Panc1 (cell line): ENCODE measurements around the gene ZMAT3. TPM values are rescaled to one million over a fixed set of nuclear protein-coding genes. Genes with fewer than 3 reads are reported as not detected.
"Not testable (repeated sequence)": the region's sequence is repeated elsewhere in the genome, so short reads cannot be mapped to it uniquely, and the experiment has no call there.

Source experiments
- ATAC-seq: fragments of 200-7000 bp; cut with Tn5 transposase; 2 replicates; pipeline ENCODE4 v1.9.1; 2020; ENCODE audit warnings: mild to moderate bottlenecking, moderate library complexity
- BruUV-seq: library from RNA; stranded (reverse); fragments of 400-500 nt; replicated peaks from 2 replicates; lab custom pipeline; 2021; lab: Mats Ljungman, UMichigan
- CTCF ChIA-PET: fragments of 300-600 bp; sonication (Branson Sonifier 250); formaldehyde crosslinking; loops from one replicate; lab custom pipeline; 2022; ENCODE audit warnings: antibody characterized with exemption; lab: Charles Lee
- POLR2A ChIA-PET: fragments of 300-600 bp; sonication (Branson Sonifier 250); formaldehyde crosslinking; loops from one replicate; lab custom pipeline; 2022; ENCODE audit warnings: antibody characterized with exemption; lab: Charles Lee
- DNase-seq: peaks from one replicate; pipeline ENCODE4 v3.0.0-alpha.2; 2010; ENCODE audit warnings: low read depth, low spot score
- H3K27ac ChIP-seq: 2 replicates; pipeline ENCODE4 v1.5.1; 2011; ENCODE audit warnings: mild to moderate bottlenecking, low read length, inconsistent platforms
- H3K27me3 ChIP-seq: fragments of 200-500 bp; sonication (Bioruptor generic); 2 replicates; pipeline ENCODE4 v1.6.0; 2014; ENCODE audit warnings: low read length, inconsistent platforms; ENCODE audit not compliant: control insufficient read depth, insufficient read depth
- H3K36me3 ChIP-seq: fragments of 200-500 bp; sonication (Bioruptor generic); 2 replicates; pipeline ENCODE4 v1.5.1; 2014; ENCODE audit warnings: inconsistent platforms, mild to moderate bottlenecking, low read length, moderate library complexity; ENCODE audit not compliant: control insufficient read depth, insufficient read depth
- H3K4me1 ChIP-seq: 2 replicates; pipeline ENCODE4 v1.5.1; 2011; ENCODE audit warnings: inconsistent platforms, mild to moderate bottlenecking, low read length, moderate library complexity; ENCODE audit not compliant: control insufficient read depth, insufficient read depth
- H3K4me3 ChIP-seq, 2 experiments: 2 replicates each; pipeline ENCODE4 v1.5.1; 2011 to 2012; ENCODE audit warnings: low read depth in 2 of 2, low read length in 2 of 2, mild to moderate bottlenecking in 2 of 2, inconsistent platforms in 1 of 2, moderate library complexity in 1 of 2
- H3K9me3 ChIP-seq: fragments of 200-500 bp; sonication (Bioruptor generic); 2 replicates; pipeline ENCODE4 v1.5.1; 2014; ENCODE audit warnings: low read depth, mild to moderate bottlenecking, inconsistent platforms, low read length, moderate library complexity; ENCODE audit not compliant: control insufficient read depth, insufficient read depth
- POLR2AphosphoS5 ChIP-seq: IDR thresholded peaks from 2 replicates; pipeline ENCODE4 v1.6.1; 2012; ENCODE audit warnings: mild to moderate bottlenecking, low read depth, low read length, moderate library complexity
- REST ChIP-seq, 2 experiments: IDR thresholded peaks; 2 replicates each; pipeline ENCODE4 v1.6.1; 2011 to 2012; ENCODE audit warnings: low read depth in 2 of 2, control low read depth in 1 of 2, low read length in 1 of 2, mild to moderate bottlenecking in 1 of 2, moderate library complexity in 1 of 2; ENCODE audit not compliant: insufficient read depth in 1 of 2
- SIN3A ChIP-seq: IDR thresholded peaks from 2 replicates; pipeline ENCODE4 v1.6.1; 2012; ENCODE audit warnings: low read depth, mild to moderate bottlenecking, low read length, moderate library complexity, borderline replicate concordance; ENCODE audit not compliant: insufficient read depth
- TCF7L2 ChIP-seq: IDR thresholded peaks from 2 replicates; pipeline ENCODE4 v1.6.1; 2011; ENCODE audit warnings: mild to moderate bottlenecking, low read depth, low read length, inconsistent platforms
- in situ Hi-C: cut with HindIII; loops from 2 replicates; pipeline ENCODE4 v1.10.0; 2016; ENCODE audit warnings: low sequenced_read_pairs, low pct_unique_long_range_greater_than_20kb
- intact Hi-C: fragments of 100-400 bp; cut with micrococcal nuclease; formaldehyde crosslinking; loops from one replicate; pipeline ENCODE4 v1.10.0; 2022; ENCODE audit not compliant: unreplicated experiment
- total RNA-seq: library from RNA; stranded (reverse); gene quantifications from one replicate; pipeline ENCODE4 v1.2.1, GENCODE V29; 2021; ENCODE audit not compliant: unreplicated experiment
- TF ChIP-seq, protein P1 (sequence below): fragments of 450-650 bp; IDR thresholded peaks from 2 replicates; pipeline ENCODE4 v1.5.1; 2017; ENCODE audit warnings: mild to moderate bottlenecking

Gene ZMAT3
- total RNA-seq, 1 experiment from 2014 or later = 14.6 TPM

- H3K27me3 ChIP-seq, POLR2A ChIA-PET, intact Hi-C loops, CTCF ChIA-PET, H3K9me3 ChIP-seq, ATAC-seq, DNase-seq, H3K27ac ChIP-seq, H3K4me3 ChIP-seq, H3K36me3 ChIP-seq, in situ Hi-C loops, BruUV-seq, H3K4me1 ChIP-seq: not testable (repeated sequence)
Measured at GRCh38 chr3:179115444-179115843, 43.8 kb upstream of the ZMAT3 start.

GRCh38 chr3:179113903-179114302 is 42.3 kb upstream of the ZMAT3 start:
- no peaks in the 10 kb centered on the region for H3K36me3 ChIP-seq
- H3K4me3 ChIP-seq = no peak overlapping the region
- no peak overlapping the region for H3K27ac ChIP-seq
- ChIA-PET CTCF (no interaction called here), POLR2A (no interaction called here)
- DNase-seq (no peak), ATAC-seq (no peak)
- in situ Hi-C loops (no loop called here), intact Hi-C loops (no loop called here)
- H3K27me3 ChIP-seq = peaks cover 6% of the 10 kb centered on the region; the same call in 1 of the 2 replicates
- no peaks in the 10 kb centered on the region for H3K9me3 ChIP-seq
- BruUV-seq = no TSS peak
- no peaks in the 10 kb centered on the region for H3K4me1 ChIP-seq
- TF ChIP-seq POLR2AphosphoS5 = no peak
- TF ChIP-seq TCF7L2 = no peak
- no peak for TF ChIP-seq SIN3A
- TF ChIP-seq REST (IDR thresholded peaks at IDR 0.05; ENCODE audit: insufficient read depth in 1 of 2, low read depth in 2 of 2, low read length in 1 of 2) = no peak
- TF ChIP-seq, protein P1, sequence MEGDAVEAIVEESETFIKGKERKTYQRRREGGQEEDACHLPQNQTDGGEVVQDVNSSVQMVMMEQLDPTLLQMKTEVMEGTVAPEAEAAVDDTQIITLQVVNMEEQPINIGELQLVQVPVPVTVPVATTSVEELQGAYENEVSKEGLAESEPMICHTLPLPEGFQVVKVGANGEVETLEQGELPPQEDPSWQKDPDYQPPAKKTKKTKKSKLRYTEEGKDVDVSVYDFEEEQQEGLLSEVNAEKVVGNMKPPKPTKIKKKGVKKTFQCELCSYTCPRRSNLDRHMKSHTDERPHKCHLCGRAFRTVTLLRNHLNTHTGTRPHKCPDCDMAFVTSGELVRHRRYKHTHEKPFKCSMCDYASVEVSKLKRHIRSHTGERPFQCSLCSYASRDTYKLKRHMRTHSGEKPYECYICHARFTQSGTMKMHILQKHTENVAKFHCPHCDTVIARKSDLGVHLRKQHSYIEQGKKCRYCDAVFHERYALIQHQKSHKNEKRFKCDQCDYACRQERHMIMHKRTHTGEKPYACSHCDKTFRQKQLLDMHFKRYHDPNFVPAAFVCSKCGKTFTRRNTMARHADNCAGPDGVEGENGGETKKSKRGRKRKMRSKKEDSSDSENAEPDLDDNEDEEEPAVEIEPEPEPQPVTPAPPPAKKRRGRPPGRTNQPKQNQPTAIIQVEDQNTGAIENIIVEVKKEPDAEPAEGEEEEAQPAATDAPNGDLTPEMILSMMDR = no peak

GRCh38 chr3:179108086-179108485 is 36.5 kb upstream of the ZMAT3 start:
- Histone ChIP-seq H3K27ac (no peak overlapping the region), H3K36me3 (no peaks in the 10 kb centered on the region), H3K4me3 (no peak overlapping the region), H3K27me3 (peaks cover 6% of the 10 kb centered on the region; the same call in 1 of the 2 replicates), H3K4me1 (no peaks in the 10 kb centered on the region), H3K9me3 (no peaks in the 10 kb centered on the region)
- intact Hi-C loops (loop anchor here (10.0 kb wide), 1 partner anchor 93 kb away; no protein-coding TSS in a partner anchor), in situ Hi-C loops (no loop called here)
- TF ChIP-seq REST (IDR thresholded peaks at IDR 0.05; ENCODE audit: insufficient read depth in 1 of 2, low read depth in 2 of 2, low read length in 1 of 2) (no peak), TCF7L2 (no peak), POLR2AphosphoS5 (no peak), SIN3A (no peak)
- TF ChIP-seq, protein P1 = no peak
- DNase-seq = no peak
- BruUV-seq = no TSS peak
- CTCF ChIA-PET = no interaction called here
- POLR2A ChIA-PET = interaction anchor here (0.6 kb wide), 2 partner anchors 147 to 204 kb away, joined by 3 to 4 read pairs; no protein-coding TSS in a partner anchor
- ATAC-seq = no peak
